ENCODE results near the gene CASZ1.

GRCh38 chr1:10718083-10718415, 78.4 kb downstream of the CASZ1 start:
- no peak for TF ChIP-seq CTCF (IDR thresholded peaks at IDR 0.05 in 8 of 11, conservative IDR thresholded peaks at IDR 0.05 in 3 of 11)
- TF ChIP-seq POLR2AphosphoS5 (IDR thresholded peaks at IDR 0.05): no peak

All from spleen (tissue), 7 donors.